ENCODE measurements around the gene GPR3.

DNA sequence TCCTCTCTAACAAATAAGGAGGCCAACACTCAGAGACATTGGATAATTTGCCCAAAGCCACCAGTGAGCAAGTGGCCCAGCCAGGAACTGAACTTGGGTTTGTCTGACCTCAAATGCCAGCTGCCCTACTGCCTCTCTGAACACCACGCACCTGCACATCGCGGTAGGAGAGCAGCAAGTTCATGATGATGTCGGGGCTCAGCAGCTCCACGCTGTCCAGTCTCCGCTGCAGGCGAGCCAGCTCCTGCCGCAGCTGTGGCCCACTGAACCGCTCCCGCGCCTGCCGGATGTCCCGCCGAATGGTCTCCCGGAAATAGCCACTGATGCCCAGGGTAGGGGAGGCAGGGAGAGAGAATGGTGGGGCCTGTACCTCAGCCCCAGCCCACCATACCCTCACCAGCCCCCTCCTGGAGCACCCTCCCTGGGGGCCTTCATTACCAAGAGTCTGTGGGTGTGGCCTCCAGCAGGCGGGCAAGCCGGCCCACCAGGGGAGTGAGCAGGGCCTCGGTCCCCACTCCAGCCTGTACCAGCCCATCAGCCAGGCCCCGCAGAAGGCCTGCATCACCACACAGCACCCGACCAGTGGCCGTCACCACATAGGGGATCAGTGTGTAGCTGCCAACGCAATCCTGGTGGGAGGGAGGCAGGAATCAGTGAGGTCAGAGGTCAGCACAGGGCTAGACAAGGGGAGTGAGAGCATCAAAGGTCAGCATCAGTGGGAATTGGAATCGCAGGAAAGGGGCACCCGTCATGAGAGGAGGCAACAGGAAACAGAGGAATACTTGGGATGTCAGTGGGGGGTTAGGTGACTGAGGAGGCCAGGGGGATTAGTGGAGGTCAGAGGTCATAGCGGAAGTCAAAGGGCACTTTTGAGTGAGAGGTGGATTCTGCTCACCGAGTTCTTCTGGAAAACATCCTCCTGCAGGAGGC, 28.4 kb upstream of the GPR3 start:
- TF ChIP-seq POLR2AphosphoS5 (IDR thresholded peaks at IDR 0.05; ENCODE audit: borderline replicate concordance, low read depth, low read length) (no peak), EZH2 (IDR thresholded peaks at IDR 0.05) (no peak), FOXP2 (optimal IDR thresholded peaks at IDR 0.05; ENCODE audit: control extremely low read depth, extremely low read length, insufficient read depth) (no peak)

All from SK-N-MC (cell line).